NCI-H2081 treated with DMSO at 0.1 percent for 48 hours (cell line): ENCODE measurements around the gene PROC.
"Not testable (repeated sequence)": the region's sequence is repeated elsewhere in the genome, so short reads cannot be mapped to it uniquely, and the experiment has no call there.

ENCODE experiments used
- DNase-seq: peaks from one replicate; lab custom pipeline; 2025; lab: John Stamatoyannopoulos, UW

PROC gene

DNA sequence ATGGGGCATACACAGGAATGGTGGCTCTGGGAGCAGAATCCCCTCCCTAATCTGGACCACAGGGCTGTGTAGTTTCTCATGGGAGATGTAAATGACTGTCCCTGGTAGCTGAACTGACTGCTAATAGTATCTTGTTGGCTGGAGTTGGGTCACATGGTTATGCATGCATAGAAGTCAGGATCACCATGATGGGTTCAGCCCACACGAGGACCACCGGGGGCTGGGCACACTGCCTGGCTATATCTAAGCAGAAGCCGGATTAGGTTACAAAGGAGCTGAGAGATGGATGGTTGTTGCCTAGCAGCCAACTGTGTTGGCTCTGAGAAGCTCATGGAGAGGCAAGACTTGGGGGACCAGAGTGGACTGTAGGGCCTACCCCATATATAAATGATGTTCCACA, 23.7 kb upstream of the PROC start:
- no peak for DNase-seq

DNA sequence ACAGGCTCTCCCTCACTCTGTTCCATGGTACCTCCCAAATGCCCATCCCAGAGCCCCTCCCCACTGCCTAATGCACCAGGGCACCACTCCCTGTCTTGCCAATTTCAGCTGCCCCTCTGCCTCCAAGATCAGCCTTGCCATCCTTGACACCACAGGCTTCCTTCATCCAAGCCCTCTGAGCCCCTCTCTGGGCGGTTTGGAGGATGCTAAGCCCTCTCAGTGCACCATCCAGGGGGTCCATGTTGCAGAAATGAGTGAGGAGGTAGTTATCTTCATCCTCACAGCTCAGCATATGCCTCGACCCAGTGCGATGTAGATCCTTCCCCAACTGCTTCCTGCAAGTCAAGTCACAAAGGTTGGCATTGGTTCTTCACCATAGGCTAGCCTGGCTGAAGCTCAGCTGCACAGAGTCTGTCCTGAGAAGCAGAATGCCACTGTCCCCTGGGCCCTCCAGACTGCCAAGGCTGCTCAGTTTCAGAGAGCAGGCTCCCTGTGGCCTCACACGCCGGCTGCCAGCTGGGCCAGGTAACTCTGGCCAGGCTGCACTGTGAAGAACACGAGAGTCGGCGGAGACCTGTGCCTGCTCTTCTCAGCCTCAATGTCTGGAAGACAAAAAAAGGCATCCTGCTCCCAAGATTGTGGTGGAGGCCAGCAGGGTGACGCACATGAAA, 20.5 kb upstream of the PROC start:
- DNase-seq, result no peak

- DNase-seq, result no peak
Observed at GRCh38 chr2:127398239-127398590, 20.0 kb upstream of the PROC start.

GRCh38 chr2:127400533-127400896, 17.7 kb upstream of the PROC start:
- no peak for DNase-seq

GRCh38 chr2:127400897-127401756, 17.1 kb upstream of the PROC start:
- no peak for DNase-seq

DNA sequence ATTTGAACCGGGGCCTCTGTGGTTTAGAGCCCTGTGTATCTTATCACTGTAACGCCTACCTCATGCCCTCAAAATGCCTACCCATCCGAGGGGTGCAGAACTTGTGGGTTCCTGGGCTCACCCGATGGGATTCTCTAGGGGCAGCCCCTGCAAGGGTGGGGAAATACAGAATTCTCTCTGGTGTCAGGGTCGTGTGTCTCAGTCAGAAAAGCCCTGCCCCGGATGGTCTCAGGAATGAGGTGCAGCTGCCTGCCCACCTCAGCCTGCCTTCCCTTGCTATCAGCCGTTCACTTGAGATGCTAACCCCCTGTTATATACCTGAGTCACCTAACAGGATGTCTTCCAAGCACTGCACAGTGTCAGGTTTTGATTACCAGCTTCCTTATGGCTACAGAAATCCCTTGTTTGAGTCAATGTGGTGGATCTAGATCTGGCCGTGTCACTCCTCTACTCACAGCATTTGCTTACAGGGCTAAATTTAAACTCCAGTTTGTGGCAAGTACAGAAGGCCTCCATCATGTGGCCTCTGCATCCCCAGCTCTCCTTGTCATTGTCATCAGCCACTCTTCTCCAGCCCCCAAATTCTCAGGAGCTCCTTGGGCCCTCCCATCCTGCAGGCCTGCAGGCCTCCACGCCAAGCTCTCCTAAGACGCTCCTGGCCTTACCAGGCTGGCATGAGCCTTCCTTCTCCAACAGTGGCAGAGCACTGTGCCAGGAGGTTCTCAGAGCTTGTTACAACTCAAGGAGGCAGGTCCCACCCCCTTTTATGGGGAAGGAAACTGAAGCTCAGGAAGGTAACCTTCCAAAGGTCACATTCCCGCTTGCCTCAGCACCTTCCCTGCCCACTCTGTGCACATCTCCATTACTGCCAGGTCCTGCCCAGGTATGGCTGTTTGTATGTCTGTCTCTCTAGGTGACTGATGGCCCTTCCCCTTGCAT, 16.2 kb upstream of the PROC start:
- no peak for DNase-seq

DNA sequence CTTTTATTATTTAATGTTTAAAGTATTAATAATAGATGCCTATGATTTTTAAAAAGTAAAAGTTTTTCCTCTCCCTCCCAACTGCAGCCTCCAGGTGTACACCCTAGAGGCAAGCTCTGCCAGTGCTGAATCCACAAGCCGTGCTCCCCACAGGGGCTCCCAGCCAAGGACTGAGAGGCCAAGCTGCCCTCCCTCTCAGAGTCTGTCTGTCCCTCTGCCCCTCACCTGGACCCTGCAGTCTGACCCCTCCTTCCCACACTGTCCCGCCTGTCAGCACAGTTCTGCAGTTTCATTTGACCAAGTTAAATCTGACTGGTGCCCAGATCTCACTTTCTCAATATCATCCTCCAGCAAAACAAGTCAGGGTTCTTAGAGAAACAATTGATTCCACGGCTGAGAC, 14.8 kb upstream of the PROC start:
- no peak for DNase-seq

- DNase-seq, result no peak
Observed at GRCh38 chr2:127404466-127405254, 13.6 kb upstream of the PROC start.

DNA sequence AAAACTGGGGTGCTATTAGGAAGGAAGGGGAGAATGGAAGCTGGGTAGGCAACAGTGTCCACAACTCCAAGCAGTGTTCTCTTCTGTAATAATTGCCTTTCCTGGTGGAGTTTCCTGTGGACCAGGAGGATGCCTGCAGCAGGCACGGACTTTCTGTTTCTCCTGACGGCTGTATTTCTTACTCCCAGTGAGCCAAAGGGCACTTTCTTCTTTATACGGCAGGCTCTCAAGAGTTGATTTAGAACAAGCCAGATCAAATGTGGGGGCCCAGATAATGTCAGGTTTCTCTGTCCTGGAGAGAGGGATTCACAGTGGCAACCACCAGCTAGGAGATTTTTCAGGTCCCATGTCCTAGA, 13.0 kb upstream of the PROC start:
- DNase-seq, result no peak

GRCh38 chr2:127406454-127406853, 11.8 kb upstream of the PROC start:
- DNase-seq, result no peak

- DNase-seq, result no peak
Observed at GRCh38 chr2:127407091-127407490, 11.1 kb upstream of the PROC start.

DNA sequence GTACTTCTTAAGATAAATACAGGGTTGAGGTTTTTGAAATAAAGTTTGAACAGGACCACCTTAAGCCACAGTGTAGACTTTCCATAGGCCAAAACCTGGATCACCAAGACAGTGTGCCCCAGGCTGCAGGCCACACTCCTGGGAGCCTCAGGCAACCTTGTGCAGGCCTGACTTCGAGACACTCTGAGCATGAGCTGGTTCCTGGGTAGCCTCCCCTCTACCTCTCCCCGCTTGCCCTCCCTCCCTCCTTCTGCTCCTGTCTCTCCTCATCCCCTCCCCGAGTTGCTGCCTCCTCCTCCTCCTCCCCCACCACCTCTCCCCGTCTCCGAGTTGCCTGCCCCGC, 10.6 kb upstream of the PROC start:
- DNase-seq, result no peak

DNA sequence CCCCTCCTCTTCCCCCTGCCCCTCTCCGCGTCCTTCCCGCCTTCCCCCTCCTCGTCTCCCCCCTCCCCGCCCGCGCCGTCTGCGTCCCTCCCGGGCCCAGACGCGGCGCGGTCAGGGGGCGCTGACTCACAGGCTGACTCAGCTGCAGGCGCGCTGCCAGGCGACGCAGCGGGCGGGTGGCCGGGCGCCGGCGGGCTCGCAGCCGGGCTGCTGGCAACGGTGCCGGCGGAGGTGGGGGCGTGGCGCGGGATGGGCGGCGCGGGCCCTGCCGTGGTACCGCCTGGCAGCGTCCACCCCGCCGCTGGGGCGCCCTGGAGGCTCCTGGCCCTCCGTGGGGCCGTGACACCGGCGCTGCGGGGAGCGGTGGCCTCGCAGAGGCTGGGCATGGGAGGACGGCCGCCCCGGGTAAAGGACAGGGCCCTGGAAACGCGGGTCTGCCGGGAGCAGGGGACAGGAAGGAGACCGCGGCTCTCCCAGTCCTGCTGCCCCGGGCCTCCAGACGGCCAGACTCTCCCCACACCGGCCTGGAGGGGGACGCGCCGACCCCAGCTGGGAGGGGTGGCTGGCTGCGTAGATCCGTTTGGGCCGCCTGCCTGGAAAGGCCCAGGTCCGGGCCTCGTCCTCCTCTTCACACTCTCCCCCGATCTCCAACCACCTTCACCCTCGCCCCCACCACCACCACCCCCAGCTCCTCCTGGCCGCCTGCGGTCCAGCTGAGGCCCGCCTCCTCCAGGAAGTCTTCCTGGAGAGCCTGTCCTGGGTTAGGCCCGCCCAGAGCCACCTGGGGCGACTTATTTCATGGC, 10.0 kb upstream of the PROC start:
- DNase-seq, result no peak

DNA sequence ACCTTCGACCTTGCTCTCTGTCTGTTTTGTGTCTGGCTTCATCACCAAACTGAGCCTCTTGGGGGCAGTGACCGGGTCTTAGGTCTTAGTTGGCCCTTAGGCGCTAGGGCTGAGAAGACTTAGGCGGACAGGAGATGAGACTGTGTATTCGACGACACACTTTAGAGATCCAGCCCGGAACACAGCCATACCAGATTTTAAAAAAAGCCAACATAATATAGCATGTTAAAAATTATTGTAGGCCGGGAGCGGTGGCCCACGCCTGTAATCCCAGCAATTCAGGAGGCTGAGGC, 9.5 kb upstream of the PROC start:
- DNase-seq, result no peak

DNA sequence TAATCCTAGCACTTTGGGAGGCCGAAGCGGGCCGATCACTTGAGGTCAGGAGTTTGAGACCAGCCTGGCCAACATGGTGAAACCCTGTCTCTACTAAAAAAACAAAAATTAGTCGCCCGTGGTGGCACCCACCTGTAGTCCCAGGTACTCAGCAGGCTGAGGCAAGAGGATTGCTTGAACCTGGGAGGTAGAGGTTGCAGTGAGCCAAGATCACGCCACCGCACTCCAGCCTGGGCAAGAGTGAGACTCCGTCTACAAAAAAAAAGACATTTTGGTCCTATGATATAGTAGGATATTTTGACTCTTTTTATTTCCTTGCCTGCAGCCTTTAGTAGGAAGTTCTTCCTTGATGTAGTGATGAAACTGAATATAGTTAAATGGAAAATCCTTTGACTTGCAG, 8.5 kb upstream of the PROC start:
- DNase-seq, result not testable (repeated sequence)

DNA sequence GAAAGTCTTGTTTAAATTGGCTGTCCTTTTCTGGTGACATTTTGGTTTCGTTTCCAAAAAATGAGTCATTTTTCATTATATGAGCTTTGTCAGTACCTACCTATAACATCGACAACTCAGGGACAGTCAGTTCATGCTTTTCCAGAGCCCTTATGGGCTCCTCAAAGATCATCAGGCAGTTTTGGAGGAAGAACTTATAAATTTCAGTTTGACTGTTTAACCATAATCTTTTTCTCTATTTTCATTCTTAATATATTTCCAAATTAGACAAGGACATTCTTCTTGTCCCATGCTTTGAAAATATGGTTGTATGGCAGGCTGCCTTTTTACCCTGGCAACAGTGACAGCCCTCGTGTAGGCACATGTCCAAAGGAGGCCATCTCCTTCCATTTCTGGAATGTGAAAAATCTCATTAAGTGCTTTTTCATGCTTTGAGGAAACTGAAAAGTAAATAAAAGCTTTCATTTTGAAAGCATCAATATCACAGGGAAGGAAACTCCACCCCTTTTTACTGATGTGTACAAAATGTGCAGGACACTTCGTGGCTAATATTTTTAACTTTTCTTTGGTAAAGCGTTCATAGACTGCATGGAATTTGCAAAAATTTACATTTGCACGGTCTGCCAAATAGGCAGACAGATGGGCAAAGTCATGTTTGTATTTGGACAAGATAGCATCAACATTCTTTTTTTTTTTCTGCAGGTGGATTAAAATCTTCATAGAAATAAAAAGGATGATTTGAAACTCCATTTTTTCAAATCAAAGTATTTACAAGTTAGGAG, 7.2 kb upstream of the PROC start:
- no peak for DNase-seq

DNA sequence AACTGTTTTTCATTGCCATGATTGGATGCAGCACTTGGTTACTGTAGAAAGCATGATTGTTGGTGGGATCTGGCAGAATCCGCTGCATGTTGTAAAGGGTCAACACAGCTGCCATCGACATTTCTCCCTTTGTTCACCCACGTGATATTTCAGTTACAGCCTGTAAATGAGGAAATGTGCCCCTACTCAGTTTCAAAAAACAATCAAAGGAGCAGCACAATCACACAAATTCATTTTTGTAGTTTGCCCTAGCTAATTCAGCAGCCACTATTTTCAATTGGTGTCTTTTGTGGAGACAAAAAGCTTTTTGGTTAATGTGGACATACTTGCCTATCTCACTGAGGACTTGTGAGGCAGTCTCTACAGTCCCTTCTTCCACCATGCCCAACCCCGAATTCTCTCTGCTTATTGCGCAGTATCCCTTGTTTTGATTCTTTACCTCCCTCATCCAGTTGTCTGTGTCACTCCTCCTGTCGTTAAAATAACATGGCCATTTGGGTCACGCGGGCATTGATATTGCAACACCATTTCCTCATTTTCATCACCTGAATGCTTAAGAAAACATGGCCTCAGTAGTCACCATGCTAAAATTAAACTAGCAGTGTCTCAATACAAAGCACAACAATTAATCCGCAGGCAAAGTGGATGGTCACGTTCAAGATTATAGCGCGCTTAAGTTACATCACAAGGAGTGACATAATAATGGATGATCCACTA, 6.4 kb upstream of the PROC start:
- no peak for DNase-seq

DNA sequence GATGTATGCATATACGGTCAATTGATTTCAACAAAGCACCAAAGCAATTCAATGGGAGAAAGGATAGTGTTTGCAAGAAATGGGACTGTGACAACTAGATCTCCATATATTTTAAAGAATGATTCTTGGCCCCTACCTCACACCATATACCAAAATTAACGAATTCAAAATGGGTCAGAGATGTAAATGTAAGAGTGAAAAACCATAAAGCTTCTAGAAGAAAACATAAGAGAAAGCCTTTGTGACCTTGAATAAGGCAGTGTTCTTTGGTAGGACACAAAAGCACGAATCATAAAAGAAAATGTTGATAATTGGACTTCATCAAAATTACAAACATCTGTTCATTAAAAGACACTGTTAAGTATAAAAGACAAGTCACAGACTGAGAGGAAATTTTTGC, 5.0 kb upstream of the PROC start:
- DNase-seq, result no peak

DNA sequence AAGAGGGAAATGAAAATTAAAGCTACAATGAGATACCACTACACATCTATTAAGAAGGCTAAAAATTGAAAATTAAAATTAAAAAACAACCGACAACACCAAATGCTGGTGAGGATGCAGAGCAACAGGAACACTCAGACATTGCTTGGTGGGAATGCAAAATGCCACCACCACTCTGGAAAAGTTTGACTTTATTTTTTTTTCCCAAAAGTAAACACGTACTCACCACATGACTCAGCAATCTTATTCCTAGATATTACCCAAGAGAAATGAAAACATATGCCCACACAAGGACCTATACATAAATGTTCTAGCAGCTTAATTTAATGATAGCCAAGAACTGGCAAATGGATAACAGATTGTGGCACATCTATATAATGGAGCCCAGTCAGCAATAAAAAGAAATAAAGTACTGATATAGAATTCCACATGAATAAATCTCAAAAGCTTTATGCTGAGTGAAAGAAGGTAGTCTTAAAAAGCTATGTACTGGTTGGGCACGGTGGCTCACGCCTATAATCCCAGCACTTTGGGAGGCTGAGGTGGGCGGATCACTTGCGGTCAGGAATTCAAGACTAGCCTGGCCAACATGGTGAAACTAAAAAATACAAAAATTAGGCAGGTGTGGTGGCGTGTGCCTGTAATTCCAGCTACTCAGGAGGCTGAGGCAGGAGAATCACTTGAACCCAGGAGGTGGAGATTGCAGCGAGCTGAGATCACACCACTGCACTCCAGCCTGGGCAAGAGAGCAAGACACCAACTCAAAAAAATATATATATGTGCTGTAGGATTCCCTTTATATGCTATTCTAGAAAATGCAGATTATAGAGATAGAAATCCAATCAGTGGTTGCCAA, 4.2 kb upstream of the PROC start:
- no peak for DNase-seq
